Measurements from ENCODE around the gene POLE.

Gene POLE

DNA sequence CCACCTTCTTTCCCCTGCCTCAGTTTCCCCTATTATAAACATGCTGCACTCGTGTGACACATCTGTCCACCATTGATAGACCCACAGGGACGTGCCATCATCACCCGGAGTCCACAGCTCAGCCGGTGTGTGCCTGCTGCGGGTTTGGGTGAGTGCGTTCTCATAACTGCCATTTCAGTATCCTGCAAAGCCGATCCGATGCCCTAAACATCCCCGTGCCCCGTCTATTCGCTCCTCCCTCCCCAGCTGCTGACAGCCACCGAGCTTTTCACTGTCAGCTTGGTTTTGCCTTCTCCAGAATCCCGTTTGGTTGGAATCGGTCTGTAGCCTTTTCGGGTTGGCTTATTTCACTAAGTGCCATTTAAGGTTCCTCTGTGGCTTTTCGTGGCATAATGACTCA is 80.7 kb downstream of the POLE start:
- Histone ChIP-seq H3K79me2 (ENCODE audit: insufficient read depth, low read length) (no peaks in the 10 kb centered on the region), H4K20me1 (ENCODE audit: insufficient read depth, low read length, poor library complexity, severe bottlenecking) (no peaks in the 10 kb centered on the region), H3F3A (ENCODE audit: low read depth) (no peaks in the 10 kb centered on the region), H3K9me2 (replicated peaks; ENCODE audit: low read depth, low read length) (no peaks in the 10 kb centered on the region), H3K27me3 (ENCODE audit: insufficient read depth, low read length, poor library complexity, severe bottlenecking) (no peaks in the 10 kb centered on the region), H3K4me2 (ENCODE audit: low read depth, low read length, poor library complexity, severe bottlenecking) (no peak overlapping the region), H3K36me3 (ENCODE audit: insufficient read depth, low read length) (no peaks in the 10 kb centered on the region), H3K9ac (ENCODE audit: low read depth, low read length, poor library complexity, severe bottlenecking) (no peak overlapping the region), H3K9me3 (ENCODE audit: insufficient read depth, low read depth, low read length) (no peaks in the 10 kb centered on the region), H2AFZ (ENCODE audit: low read length) (no peak overlapping the region), H3K4me3 (ENCODE audit: low read length, poor library complexity, severe bottlenecking) (no peak overlapping the region), H3K4me1 (ENCODE audit: insufficient read depth, low read length, poor library complexity, severe bottlenecking) (no peaks in the 10 kb centered on the region)
- no peak for TF ChIP-seq EZH2phosphoT487 (IDR thresholded peaks at IDR 0.05; ENCODE audit: borderline replicate concordance)
- TF ChIP-seq, protein P1, sequence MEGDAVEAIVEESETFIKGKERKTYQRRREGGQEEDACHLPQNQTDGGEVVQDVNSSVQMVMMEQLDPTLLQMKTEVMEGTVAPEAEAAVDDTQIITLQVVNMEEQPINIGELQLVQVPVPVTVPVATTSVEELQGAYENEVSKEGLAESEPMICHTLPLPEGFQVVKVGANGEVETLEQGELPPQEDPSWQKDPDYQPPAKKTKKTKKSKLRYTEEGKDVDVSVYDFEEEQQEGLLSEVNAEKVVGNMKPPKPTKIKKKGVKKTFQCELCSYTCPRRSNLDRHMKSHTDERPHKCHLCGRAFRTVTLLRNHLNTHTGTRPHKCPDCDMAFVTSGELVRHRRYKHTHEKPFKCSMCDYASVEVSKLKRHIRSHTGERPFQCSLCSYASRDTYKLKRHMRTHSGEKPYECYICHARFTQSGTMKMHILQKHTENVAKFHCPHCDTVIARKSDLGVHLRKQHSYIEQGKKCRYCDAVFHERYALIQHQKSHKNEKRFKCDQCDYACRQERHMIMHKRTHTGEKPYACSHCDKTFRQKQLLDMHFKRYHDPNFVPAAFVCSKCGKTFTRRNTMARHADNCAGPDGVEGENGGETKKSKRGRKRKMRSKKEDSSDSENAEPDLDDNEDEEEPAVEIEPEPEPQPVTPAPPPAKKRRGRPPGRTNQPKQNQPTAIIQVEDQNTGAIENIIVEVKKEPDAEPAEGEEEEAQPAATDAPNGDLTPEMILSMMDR (conservative IDR thresholded peaks at IDR 0.05; ENCODE audit: low read length) = no peak

DNA sequence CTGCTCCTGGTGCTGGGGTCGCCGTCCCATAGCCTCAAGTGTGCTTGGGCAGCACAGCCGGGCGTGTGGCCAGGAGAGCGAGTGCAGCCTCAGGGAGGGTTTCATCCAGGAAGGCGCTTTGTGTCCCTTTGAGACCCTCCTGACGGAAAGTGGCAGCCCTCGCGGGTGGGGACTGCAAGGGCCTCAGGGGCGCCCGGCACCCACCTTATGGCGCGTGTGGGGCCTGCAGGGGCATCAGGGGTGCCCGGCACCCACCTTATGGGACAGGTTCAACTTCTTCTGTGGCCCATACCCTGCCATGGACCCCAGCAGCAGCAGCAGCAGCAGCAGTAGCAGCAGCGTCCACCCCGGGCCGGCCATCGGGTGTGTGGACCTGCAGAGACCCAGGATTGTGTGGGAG is 81.2 kb downstream of the POLE start:
- Histone ChIP-seq H3K9me3 (ENCODE audit: insufficient read depth, low read depth, low read length) (no peaks in the 10 kb centered on the region), H3K4me3 (ENCODE audit: low read length, poor library complexity, severe bottlenecking) (no peak overlapping the region), H3K9ac (ENCODE audit: low read depth, low read length, poor library complexity, severe bottlenecking) (no peak overlapping the region), H3K36me3 (ENCODE audit: insufficient read depth, low read length) (no peaks in the 10 kb centered on the region), H3K9me2 (replicated peaks; ENCODE audit: low read depth, low read length) (no peaks in the 10 kb centered on the region), H3K4me1 (ENCODE audit: insufficient read depth, low read length, poor library complexity, severe bottlenecking) (no peaks in the 10 kb centered on the region), H3K4me2 (ENCODE audit: low read depth, low read length, poor library complexity, severe bottlenecking) (no peak overlapping the region), H3F3A (ENCODE audit: low read depth) (no peaks in the 10 kb centered on the region), H2AFZ (ENCODE audit: low read length) (no peak overlapping the region), H3K79me2 (ENCODE audit: insufficient read depth, low read length) (no peaks in the 10 kb centered on the region), H4K20me1 (ENCODE audit: insufficient read depth, low read length, poor library complexity, severe bottlenecking) (no peaks in the 10 kb centered on the region), H3K27me3 (ENCODE audit: insufficient read depth, low read length, poor library complexity, severe bottlenecking) (no peaks in the 10 kb centered on the region)
- TF ChIP-seq, protein P1 (conservative IDR thresholded peaks at IDR 0.05; ENCODE audit: low read length) = no peak
- TF ChIP-seq EZH2phosphoT487 (IDR thresholded peaks at IDR 0.05; ENCODE audit: borderline replicate concordance) = no peak

DNA sequence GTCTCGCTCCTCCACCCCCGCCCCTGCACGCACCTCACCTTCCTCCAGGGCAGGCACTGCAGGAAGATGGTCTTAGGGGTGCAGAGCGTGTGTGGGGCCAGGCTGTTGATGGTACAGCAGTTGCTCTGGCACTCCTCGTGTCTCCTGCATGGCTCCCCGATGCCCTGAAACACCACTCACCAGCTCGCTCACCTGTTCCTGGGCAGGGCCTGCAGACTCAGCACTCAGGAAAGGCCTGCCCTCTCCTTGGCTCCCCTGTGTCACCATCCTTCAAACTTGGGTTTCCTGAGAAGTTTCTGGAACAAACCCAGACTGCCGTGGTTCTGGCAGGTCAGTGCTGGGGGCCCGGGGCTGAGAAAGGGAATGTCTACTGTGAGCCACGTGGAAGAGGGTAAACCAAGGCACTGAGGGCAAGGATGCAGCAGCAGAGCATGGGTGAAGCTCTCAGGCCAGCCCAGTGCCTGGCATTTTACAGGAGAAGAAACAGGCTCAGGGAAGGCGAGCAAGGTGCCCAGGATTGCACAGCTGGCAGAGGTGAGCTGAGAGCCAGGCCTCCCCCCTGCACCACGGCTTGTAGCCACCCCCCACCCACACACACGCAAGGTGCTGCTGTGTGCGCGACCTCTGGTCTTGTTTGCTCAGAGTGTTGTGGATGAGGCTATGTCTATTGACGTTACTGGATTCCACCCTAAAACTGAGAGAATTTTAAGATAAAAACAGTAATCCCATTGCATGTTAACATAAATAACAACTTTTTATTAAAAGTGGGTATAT is 82.3 kb downstream of the POLE start:
- Histone ChIP-seq H3K9ac (ENCODE audit: low read depth, low read length, poor library complexity, severe bottlenecking) (no peak overlapping the region), H3K79me2 (ENCODE audit: insufficient read depth, low read length) (no peaks in the 10 kb centered on the region), H2AFZ (ENCODE audit: low read length) (no peak overlapping the region), H3K9me3 (ENCODE audit: insufficient read depth, low read depth, low read length) (no peaks in the 10 kb centered on the region), H3K9me2 (replicated peaks; ENCODE audit: low read depth, low read length) (no peaks in the 10 kb centered on the region), H3F3A (ENCODE audit: low read depth) (no peaks in the 10 kb centered on the region), H4K20me1 (ENCODE audit: insufficient read depth, low read length, poor library complexity, severe bottlenecking) (no peaks in the 10 kb centered on the region), H3K27me3 (ENCODE audit: insufficient read depth, low read length, poor library complexity, severe bottlenecking) (no peaks in the 10 kb centered on the region), H3K4me1 (ENCODE audit: insufficient read depth, low read length, poor library complexity, severe bottlenecking) (peaks cover 5% of the 10 kb centered on the region), H3K4me2 (ENCODE audit: low read depth, low read length, poor library complexity, severe bottlenecking) (no peak overlapping the region), H3K36me3 (ENCODE audit: insufficient read depth, low read length) (no peaks in the 10 kb centered on the region), H3K4me3 (ENCODE audit: low read length, poor library complexity, severe bottlenecking) (no peak overlapping the region)
- TF ChIP-seq, protein P1 (conservative IDR thresholded peaks at IDR 0.05; ENCODE audit: low read length) = no peak
- no peak for TF ChIP-seq EZH2phosphoT487 (IDR thresholded peaks at IDR 0.05; ENCODE audit: borderline replicate concordance)
